Stimulated activated CD4-positive, alpha-beta T cell treated with anti-CD3 and anti-CD28 coated beads, TNF-alpha, amount 100 ng/mL, for 48 hours (primary cell): ENCODE results near the gene FLG.
"Not testable (repeated sequence)": the region's sequence is repeated elsewhere in the genome, so short reads cannot be mapped to it uniquely, and the experiment has no call there.

ENCODE experiments used
- DNase-seq, 3 donors: peaks; one replicate each; pipeline ENCODE4 v3.0.0-alpha.2; 2020; ENCODE audit warnings: low read depth in 3 of 3

FLG gene

DNA sequence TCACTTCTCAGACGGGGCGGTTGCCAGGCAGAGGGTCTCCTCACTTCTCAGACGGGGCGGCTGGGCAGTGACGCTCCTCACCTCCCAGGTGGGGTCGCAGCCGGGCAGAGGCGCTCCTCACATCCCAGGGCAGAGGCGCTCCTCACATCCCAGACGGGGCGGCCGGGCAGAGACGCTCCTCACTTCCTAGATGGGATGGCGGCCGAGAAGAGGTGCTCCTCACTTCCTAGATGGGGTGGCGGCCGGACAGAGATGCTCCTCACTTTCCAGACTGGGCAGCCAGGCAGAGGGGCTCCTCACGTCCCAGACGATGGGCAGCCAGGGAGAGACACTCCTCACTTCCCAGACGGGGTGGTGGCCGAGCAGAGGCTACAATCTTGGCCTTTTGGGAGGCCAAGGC, 68.6 kb downstream of the FLG start:
- DNase-seq = not testable (repeated sequence)
